H1 (cell line): Measurements from ENCODE around the gene PELI2. TPM values are rescaled to one million over a fixed set of nuclear protein-coding genes. Genes with fewer than 3 reads are reported as not detected.

Source experiments
- SAP30 ChIP-seq: fragments of 300-600 bp; sonication (generic); IDR thresholded peaks from 2 replicates; pipeline ENCODE4 v1.7.1; 2012; ENCODE audit warnings: low read length, moderate library complexity, mild to moderate bottlenecking, inconsistent platforms; ENCODE audit not compliant: insufficient read depth, insufficient replicate concordance
- SP1 ChIP-seq: IDR thresholded peaks from 2 replicates; pipeline ENCODE4 v1.6.1; 2011; ENCODE audit warnings: low read depth, low read length
- TAF1 ChIP-seq: IDR thresholded peaks from 2 replicates; pipeline ENCODE4 v1.6.1; 2011; ENCODE audit warnings: mild to moderate bottlenecking, low read depth, low read length
- polyA plus RNA-seq, 7 experiments: library from polyadenylated mRNA; depleted of rRNA in 3 of 7; stranded (reverse) in 5 of 7; unstranded in 2 of 7; fragments of >200 nt in 5 of 7; fragments of 200-250 nt in 2 of 7; gene quantifications; 1 replicate in 5 of 7; 2 replicates in 1 of 7; 4 replicates in 1 of 7; pipeline versions ENCODE4 v1.2.1 to v1.2.3, GENCODE V29; 2011 to 2013; ENCODE audit warnings: missing spikeins in 2 of 7, mixed read lengths in 2 of 7
- total RNA-seq: library from RNA; stranded (reverse); fragmentation: NEBNext Ultra II Directional; extraction: Animal tissue kit (Norgen Biotek cat#: 25700); gene quantifications from 2 replicates; pipeline ENCODE4 v1.2.1, GENCODE V29; 2021

The PELI2 gene
- total and polyA plus RNA-seq, 2 of the 8 experiments (the other 6 are each of a cell fraction or from before 2014, with no cell fraction given) = 14.6 to 25.7 TPM

DNA sequence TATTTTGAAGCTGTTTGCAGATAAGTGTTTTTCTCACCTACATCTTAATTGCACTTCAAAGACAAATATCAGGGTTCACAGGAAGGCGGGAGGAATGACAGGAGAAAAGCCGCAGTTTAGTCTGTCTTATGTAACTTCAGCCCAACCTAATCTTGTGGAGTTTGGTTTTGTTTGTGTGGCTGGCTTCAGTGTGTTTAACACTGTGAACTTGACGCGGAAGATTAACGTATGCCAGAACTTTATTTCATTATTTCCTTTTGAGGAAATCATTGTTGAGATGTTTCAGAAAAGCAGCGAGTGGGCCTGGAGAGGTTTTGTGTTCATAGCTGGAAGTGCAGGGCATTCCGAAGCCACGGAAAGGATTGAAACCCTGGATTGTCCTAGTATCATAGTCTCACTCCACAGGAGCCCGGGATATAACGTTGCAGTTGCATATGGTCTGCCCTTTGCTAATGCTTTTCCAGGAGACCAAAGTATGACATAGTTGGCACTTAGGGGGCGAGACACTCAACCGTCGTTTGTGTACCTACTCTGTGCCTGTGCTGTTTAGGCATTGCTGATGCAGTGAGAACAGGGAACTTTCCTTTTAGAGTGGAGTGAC, 2.0 kb downstream of the PELI2 start (continued):
- TF ChIP-seq SP1 (no peak), TAF1 (no peak), SAP30 (no peak)
